ENCODE results near the gene PABPC1L.

Gene PABPC1L

DNA sequence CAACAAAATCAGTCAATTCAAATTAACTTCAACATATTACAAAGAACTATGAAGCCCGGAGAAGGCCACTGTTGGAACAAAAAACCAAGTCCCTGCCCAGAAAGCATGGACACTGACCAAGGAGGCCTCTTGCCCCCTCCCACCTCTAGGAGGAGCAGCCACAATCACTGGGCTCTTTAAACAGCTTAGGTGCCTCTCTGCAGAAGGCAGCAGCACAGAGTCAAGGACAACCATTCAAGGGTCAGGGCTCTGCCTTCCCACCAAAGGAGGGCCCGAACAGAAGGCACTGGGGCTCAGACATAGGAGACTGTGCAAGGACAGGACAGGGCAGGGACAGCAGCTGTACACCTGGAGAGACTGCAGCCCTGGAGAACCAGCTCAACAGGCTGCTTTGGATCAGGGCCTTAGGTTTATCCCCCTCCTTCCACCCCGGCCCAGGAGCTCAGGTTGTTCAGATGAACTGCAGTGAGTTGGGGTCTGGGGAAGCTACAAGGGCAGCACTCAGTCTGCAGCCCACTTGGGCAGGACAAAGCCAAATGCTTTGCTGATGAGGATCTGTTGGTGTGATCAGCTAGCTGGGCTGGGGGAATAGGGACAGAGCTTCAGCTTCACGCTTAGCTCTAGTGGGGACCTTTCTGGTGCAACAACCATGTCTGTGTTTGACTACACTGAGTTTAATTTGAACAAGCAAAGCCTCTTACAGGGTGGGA is 32.6 kb downstream of the PABPC1L start:
- no peak for DNase-seq (ENCODE audit: low read depth, low spot score)

DNA sequence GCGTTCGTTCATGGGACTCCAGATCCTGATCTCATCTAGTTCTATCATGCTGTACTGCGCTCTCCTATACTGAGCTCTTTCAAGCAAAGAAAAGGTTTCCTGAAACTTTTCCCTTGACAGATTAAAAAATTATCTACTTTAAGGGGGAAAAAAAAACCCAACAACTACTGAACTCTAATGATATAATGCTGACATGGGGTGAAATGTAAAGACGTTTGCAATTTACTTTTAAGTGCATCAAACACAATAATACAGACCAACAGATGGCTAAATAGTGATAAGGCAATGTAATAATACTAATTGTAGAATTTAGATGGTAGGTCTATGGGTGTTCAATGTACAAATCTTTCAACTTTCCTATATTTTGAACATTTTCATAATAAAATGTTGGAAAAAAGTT is 34.0 kb downstream of the PABPC1L start:
- no peak for DNase-seq (ENCODE audit: low read depth, low spot score)

DNA sequence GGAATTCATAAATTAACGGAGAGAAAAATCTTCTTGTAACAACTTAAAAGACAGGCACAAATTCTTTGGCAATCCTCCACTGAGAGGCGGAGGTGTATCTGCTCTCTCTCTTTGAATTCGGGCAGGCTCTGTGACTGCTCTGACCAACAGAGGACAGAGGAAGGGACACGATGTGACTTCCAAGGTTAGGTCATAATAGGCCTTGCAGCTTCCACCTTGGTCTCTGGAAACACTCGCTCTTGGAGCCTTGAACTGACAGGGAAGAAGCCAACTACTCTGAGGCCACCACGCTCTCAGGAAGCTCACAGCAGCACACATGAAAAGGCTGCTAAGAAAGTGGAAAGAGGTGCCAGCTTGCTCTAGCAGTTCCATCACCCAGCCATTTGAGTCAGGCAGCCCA is 35.4 kb downstream of the PABPC1L start:
- no peak for DNase-seq (ENCODE audit: low read depth, low spot score)

DNA sequence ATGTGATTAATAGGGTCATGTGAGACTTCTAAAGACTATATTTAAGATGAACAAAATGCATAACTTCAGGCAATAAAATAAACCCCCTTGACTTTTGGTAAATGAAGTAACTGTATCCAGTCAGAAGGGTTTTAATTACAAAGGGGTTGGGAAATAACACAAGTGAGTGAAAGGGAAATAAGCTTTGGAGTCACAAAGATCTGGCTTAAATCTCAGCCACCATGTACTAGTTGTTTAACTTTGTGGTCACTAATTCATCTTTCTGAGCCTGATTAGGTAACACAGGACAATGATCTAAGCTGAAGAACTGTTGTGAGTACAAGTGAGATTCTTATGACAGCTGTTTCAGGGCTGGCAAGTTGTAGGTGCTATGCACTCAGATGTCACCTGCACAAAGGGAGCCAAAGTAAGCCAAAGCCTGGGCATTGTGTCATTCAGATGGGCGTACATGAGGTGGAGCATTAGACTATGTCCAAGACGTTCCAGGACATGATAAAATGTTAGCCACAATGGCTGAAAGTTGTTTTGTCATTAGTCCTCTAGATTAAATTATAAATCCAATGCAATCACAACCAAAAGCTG is 36.5 kb downstream of the PABPC1L start:
- no peak for DNase-seq (ENCODE audit: low read depth, low spot score)

DNA sequence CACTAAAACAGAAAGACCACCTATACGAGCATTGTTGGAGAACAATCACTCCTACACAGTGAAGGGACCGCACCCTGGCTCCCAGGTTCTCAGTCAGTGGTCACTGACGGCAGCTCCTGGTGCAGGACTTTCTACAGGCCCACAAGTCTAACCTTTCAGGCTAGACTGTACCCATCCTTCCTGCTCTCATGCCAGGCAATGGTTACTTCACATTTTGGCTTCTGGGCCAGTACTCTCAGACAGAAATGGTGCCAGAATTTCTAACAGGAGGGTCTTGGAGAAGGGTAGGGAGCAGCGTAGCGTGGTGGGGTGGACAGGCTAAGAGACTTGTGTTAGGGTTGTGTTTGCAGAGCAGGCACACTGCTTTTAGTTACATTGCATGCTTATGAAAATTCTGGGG is 38.2 kb downstream of the PABPC1L start:
- no peak for DNase-seq (ENCODE audit: low read depth, low spot score)

DNA sequence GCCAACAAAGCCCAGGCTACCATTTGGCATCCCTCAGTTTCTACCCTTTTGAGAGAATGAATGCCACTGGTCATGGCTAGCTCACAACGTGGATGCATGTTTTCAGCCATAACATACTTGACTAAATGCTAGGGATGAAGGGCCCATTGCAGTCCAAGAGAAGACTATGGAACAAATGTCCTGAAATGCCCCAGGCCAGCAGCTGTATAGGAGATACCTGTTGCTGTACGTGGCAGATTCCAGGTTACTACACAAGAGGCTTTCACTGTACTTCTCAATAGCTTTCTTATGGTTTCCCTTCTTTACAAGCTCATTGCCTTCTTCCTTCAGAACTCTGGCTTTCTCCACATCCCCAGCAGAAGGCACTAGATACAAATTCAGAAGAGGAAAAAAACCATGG is 38.7 kb downstream of the PABPC1L start:
- no peak for DNase-seq (ENCODE audit: low read depth, low spot score)

DNA sequence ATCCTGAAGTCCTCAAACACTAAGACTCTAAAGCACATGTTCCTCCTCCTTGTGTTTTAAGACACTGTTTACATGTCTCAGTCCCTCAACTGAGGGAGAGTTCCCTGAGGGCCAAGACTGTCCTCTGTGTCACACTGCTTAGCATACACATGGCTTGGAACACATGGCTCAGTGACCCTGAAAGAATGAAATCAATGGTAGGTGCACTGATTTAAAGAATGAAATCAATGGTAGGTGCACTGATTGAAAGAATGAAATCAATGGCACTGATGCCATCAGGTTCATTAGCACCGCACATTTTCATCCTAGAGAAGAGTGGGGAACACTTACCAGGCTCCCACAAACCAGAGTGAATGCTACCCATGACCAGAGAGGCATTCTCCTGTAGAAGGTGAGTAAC is 40.5 kb downstream of the PABPC1L start:
- DNase-seq (ENCODE audit: low read depth, low spot score), result no peak

DNA sequence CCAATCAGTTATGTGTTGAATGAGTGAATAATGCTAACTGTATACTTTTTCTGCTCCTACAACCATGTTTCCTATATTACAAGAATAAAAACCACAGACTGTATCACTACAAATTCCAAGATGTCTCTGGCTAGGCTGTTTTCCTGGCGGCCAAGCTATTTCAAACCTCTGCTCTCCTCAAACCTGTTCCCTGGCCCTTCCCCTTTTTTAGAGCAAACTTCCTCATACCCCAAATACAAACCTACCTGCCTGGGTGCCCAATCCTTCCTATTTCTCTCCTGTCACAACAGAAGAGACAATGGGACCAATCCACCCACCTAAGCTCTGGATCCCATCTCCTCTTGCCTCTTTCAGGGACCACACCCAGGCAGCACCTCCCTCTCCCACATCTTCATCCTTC is 42.9 kb downstream of the PABPC1L start:
- DNase-seq (ENCODE audit: low read depth, low spot score), result no peak

DNA sequence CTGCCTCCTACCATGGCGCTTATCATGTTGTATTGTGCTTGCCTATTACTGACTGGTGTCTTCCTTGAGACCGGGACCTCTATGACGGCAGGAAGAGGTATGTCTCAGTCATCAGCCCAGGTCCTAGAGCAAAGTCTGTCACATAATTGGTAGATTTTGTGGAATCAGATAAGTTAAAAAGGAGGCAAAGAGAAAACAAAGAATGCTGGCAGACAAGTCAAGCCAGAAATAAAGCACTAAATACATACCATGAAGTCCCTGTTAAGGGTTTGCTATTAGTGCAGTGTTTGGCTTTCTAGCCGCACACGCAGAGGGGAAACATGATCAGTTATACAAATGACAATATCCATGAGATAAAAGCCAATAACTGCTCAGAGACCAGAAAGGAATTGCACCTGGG is 44.4 kb downstream of the PABPC1L start:
- no peak for DNase-seq (ENCODE audit: low read depth, low spot score)

DNA sequence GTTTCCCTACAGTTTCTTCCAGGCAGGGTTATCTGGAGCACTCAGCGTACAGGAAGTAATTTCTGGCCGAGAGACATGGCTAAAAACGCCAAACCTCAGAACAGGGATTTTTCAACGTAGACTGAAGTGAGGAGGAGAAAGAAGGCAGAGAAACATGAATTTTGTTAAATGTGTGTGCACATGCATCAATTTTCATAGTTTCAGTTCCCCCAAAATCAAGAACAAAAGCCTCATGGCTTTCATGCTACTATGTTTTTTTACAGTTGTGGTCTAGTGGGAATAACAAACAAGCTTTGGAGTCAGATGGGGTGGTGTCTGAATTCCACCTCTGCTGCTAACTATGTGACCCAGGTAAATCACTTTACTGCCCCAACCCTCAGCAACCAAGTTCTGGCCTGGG is 45.4 kb downstream of the PABPC1L start:
- no peak for DNase-seq (ENCODE audit: low read depth, low spot score)

DNA sequence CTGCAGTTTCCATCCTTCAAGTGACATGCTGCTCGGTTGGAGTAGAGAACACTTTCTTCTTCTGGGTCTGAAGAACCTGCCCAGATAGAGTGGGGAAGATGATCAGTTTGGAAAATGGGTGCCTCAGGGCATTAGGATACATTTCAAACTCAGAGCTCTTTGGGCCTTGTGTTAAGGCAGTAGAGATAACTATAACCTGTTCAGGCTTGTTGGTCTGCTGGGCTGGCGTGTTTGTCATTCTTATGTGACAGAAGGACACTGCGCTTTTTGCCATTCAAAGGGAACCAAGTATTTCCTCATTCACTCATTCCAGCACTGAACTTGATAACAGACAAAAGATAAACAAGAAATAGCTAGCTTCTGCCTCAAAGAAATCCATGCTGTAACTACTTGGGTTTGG is 46.5 kb downstream of the PABPC1L start:
- DNase-seq (ENCODE audit: low read depth, low spot score), result no peak

DNA sequence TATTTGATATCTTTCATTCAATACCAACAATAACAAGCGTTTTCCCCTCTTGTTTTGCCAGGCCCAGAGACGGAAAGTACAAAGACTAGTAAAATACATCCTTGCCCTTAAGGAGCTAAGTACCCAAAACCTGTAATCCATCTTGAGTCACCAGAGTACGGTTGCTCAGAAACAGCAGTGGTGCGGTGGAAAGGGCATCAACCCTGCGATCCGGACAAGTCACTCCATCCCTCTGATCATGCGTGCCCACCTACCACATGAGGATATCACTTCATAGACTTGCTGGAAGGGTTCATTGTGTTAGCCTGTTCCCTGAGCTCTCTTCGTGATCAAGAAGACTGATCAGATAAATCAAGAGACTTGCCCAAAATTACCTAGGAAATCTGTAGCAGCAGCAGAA is 48.4 kb downstream of the PABPC1L start:
- no peak for DNase-seq (ENCODE audit: low read depth, low spot score)

DNA sequence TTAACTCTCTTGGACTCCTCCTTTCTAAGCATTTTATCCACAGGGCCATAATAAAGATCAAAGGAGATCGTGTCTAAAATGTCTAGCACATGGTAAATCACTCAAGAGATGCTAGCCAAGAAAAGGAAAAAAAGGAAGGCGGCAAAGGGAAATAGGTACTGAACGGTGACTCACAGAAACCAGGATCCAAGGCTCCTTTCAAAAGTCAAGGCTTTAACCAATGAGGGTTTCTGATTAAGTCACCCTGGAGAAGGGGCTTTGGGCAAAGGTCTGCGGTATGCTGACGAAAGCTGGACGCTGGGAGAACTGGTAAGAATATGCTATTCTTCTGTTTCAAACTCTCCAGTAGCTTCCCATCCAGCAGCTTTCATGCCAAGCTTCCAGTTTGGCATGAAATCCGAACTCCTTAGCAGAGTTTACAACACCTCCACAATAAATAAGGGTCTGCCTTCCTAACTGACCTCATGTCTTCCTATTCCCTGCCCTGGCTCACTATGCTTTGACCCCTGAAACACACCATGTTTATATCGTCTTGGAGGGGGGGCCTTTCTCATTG is 49.3 kb downstream of the PABPC1L start:
- DNase-seq (ENCODE audit: low read depth, low spot score), result no peak

DNA sequence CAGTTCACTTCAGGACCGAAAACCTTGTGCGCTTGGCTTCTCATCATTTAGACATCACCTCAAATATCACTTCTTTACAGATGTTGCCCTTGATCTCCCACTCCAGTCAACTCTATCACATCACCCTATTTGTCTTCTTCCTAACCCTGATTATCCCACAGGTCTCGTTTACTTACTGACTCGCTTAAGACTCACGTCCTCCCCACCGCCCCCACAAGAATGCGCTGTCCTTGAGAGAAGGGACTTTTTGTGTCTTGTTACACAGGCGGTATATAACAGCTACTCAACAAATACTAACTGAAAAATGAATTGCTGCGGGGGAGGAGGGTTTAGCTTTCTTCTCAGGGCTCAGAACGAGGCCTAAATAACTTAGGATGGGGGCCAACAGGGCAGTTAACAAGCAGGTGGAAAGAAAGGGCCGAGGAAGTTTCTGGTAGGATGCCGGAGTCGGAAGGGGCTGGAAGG is 49.8 kb downstream of the PABPC1L start:
- DNase-seq (ENCODE audit: low read depth, low spot score), result no peak

DNA sequence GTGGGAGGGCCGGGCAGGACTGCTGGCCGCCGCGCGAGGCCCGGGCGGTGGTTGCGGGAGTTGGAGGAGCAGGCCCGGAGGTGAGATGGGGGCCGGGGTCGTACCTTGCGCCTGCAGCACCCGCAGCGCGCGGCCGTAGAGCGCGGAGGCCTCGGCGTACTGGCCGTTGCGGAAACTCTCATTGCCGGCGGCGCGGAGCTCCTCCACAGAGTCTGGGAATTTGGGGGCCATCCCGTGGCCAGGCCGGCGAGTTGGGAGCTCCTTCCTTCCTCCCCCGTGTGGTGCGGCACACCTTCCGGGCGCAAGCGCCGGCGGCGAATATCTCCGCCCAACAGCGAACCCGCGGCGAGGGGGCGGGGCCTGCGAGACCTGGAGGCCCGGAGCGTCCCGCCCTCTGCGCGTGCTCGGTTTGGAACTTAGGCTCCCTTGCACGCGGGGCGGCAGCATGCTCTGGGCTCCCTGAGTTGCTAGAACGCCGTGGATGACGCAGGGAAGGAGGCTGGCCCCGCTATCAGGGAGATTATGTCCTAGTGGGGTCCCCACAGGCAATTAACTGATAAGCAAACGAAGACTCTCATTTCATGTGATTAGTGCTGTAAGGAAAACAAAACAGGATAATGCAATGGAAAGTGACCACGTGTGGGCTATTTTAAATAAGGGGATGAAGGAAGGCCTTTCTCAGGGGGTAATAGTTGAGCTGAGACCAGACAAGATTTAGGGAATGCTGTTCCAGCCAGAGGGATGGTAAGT is 50.4 kb downstream of the PABPC1L start, which contains the start of gene TOMM34:
TSS of gene TOMM34 (minus strand) at position 295 of the 750 bp plus-strand sequence. CDS start at position 231, 64 bp downstream.
- peak; percentile 69 for DNase-seq (ENCODE audit: low read depth, low spot score)

DNA sequence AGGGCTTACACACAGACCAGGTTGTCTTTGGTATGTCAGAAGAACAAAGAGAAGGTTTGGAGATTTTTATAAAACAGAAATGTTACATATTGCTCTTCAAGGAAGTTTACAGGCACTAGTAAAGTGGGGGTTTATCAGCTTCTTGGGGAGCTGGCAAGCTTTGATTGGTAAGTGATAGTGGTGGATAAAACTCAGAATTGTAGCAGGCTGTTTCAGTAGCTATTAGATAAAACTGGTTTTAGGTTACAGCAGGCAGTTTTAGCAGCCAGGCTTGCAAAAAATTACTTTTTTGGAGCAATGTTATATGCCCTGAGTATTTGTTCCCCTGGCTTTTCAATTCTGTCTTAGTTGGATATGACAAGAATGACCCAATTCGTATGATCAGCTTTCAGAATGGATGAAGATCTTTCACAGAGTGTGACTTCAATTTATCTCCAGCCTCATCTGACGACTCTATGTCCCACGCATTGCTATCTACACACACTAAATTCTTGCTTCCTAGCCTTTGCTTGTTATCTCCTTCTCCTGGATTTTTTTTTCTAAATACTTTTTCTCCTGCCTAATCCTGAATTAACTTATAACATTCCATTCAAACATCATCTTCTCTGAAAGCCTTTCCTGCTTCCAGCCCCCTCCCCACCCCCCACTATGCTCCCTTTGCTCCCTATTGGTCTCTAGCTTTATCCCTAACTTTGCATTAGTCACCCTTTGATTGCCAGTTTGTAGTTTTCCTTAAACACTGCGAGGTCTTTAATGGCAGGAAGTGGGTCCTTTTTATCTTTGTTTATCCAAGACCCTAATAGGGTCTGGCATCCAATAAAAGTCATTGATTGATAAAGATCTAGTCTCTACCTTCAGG is 51.4 kb downstream of the PABPC1L start:
- DNase-seq (ENCODE audit: low read depth, low spot score), result no peak

DNA sequence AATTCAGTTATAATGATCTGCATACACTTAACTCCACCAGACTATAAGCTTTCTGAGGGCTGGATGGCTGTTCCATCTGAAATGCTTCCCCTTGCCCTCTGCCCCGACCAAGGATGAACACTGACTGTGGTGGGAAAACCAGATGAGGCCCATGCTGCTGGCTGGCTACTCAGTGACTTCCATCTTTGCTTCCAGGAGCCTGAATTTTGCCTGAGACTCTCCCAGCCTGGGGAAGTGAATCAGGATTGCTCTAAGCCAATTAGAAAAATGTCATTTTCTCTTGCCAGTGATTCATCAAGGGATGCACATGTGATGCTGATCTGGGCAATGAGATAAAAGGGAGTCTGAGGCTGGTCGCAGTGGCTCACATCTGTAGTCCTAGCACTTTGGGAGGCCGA is 52.0 kb downstream of the PABPC1L start:
- no peak for DNase-seq (ENCODE audit: low read depth, low spot score)

DNA sequence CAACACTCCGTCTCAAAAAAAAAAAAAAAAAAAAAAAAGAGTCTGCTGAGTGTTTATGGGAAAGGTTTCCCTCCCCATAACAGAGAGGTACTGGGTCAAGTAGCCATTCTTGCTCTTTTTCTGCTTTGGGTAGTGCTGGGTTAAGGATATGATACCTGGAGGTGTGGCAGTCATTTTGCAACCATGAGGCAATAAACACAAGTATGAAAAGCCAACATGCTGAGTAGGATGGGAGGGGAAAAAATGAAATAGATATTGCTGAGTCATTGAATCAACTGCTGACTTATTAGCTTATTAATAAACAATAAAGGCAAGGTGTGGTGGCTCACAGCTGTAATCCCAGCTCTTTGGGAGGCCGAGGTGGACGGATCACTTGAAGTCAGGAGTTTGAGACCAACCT is 52.6 kb downstream of the PABPC1L start:
- DNase-seq (ENCODE audit: low read depth, low spot score), result no peak

DNA sequence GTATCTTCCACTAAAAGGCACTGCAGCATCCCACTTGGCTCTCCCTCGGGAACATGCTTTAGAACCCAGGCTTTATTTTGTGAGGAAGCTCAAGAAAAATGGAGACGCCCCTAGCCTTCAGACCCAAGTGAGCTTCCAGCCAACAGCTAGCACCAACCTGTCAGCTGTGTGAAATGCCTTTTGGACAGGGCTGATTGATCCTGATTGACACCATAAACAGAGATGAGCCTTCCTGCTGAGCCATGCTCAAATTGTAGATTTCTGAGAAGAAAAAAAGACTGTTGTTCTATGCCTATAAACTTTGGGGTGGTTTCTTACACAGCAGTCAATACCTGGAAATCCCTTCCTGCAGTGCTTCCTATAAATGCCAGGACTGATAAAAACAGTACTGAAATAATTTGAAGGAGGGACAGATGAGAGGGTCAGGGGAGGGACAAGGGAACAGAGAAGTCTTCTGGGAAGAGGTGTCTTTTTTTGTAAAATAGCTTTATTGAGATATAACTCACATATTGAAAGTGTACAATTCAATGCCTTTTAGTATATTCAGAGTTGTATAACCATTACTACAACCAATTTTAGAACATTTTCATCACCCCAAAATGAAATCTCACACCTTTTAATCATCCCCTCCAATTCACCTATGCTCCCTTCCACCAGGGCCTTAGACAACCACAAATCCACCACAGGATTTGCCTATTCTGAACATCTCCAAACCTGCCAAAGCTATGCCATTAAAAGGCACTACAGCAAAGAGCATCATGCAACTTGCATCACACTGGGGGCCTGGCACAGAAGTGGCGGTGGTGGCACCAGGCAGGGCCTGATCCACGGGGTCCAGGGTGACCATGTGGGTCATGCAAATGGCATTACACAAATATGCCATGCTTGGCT is 53.7 kb downstream of the PABPC1L start:
- no peak for DNase-seq (ENCODE audit: low read depth, low spot score)

DNA sequence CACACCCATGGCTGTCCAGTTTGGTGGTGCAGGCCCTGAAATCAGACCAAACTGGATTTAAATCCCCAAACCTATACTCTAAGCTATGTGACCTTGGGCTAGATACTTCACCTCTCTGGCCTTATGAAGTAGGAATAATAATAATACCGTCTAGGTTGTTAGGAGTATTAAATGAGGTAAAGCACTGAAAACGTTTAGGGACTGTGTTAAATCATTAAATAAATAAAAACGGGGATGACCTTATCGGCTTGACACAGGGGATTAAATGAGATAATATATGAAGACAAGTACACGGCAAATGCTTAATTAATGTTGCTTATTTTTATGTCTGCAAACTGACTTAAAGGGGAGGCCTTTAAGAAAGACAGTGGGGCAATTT is 55.8 kb downstream of the PABPC1L start:
- no peak for DNase-seq (ENCODE audit: low read depth, low spot score)

Data from smooth muscle cell of the brain vasculature (primary cell).